C4-2B (cell line): ENCODE results near the gene TTC4.

ENCODE experiments used
- H3K27ac ChIP-seq: fragments of 450-650 bp; 2 replicates; pipeline ENCODE4 v1.5.1; 2017
- ZFX ChIP-seq: fragments of 450-650 bp; IDR thresholded peaks from 2 replicates; pipeline ENCODE4 v1.6.1; 2017
- TF ChIP-seq, protein P1 (sequence below): fragments of 450-650 bp; conservative IDR thresholded peaks from 2 replicates; pipeline ENCODE4 v1.5.1; 2017; ENCODE audit warnings: mild to moderate bottlenecking

The TTC4 gene

GRCh38 chr1:54745274-54745673 lies 29.6 kb downstream of the TTC4 start:
- TF ChIP-seq ZFX: no peak
- TF ChIP-seq, protein P1, sequence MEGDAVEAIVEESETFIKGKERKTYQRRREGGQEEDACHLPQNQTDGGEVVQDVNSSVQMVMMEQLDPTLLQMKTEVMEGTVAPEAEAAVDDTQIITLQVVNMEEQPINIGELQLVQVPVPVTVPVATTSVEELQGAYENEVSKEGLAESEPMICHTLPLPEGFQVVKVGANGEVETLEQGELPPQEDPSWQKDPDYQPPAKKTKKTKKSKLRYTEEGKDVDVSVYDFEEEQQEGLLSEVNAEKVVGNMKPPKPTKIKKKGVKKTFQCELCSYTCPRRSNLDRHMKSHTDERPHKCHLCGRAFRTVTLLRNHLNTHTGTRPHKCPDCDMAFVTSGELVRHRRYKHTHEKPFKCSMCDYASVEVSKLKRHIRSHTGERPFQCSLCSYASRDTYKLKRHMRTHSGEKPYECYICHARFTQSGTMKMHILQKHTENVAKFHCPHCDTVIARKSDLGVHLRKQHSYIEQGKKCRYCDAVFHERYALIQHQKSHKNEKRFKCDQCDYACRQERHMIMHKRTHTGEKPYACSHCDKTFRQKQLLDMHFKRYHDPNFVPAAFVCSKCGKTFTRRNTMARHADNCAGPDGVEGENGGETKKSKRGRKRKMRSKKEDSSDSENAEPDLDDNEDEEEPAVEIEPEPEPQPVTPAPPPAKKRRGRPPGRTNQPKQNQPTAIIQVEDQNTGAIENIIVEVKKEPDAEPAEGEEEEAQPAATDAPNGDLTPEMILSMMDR: no peak
- H3K27ac ChIP-seq: no peak overlapping the region

GRCh38 chr1:54745864-54746263 lies 30.2 kb downstream of the TTC4 start:
- TF ChIP-seq, protein P1: no peak
- no peak for TF ChIP-seq ZFX
- no peak overlapping the region for H3K27ac ChIP-seq

DNA sequence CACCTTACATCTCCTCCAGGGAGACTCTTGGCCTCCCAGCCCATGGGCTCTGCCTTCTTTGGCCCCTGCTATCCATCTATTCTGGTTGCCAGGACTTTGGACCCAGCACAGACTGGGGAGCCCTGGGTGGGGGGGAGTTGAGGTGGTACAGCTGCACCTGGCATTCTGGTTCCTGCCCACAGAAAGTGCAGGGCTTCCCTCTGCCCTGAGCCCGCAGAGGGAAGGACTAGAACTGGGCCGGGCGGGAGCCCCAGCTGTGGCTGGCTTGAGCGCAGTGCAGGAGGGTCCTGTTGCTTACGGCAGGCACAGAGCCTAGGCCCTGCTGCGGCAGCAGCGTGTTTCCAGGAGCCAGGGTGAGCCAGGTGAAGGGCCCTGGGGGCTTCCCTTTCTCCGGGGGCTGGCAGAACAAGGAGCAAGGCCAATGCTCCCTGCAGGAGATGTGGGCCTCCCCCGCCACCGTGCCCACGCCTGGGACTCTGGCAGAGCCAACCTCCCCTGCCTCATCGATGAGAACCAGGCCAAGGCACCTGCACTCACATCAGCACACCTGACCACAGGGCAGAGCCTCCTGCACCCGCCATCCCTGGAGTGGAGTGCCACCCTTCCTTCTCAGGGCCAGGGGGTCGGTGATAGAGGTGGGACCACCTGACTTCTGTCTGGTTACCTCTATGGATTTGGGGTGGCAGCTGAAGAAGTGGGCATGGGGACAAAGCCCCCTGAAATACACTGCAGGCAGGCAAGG lies 32.6 kb downstream of the TTC4 start:
- no peak for TF ChIP-seq ZFX
- TF ChIP-seq, protein P1: no peak
- H3K27ac ChIP-seq: no peak overlapping the region

DNA sequence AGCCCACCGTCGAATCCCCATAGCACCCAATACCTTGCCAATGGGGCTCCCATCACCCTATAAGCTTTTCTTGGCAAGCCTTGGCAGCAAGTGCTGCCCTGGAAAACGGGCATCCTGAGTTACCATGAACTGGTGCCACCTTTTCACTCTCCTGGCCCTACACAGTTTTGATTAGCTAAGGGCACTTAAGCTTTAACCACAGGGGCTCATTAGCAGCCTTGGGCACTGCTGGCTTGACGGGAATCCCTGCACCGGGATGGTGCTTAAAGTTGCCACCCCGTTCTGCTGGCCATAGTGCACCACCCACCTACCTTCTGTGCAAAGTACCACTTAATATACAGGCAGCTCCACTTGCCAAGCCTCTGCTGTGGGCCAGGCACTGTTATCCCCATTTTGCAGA lies 34.9 kb downstream of the TTC4 start:
- H3K27ac ChIP-seq: no peak overlapping the region

GRCh38 chr1:54751426-54751825 lies 35.8 kb downstream of the TTC4 start:
- TF ChIP-seq, protein P1: no peak
- no peak for TF ChIP-seq ZFX
- H3K27ac ChIP-seq: no peak overlapping the region

More for the DNA sequence above, 34.9 kb downstream of the TTC4 start:
- TF ChIP-seq, protein P1: no peak
- no peak for TF ChIP-seq ZFX

GRCh38 chr1:54754045-54754444 lies 38.4 kb downstream of the TTC4 start:
- TF ChIP-seq, protein P1: no peak
- no peak for TF ChIP-seq ZFX
- H3K27ac ChIP-seq: no peak overlapping the region

GRCh38 chr1:54754486-54755285 lies 39.0 kb downstream of the TTC4 start:
- H3K27ac ChIP-seq: no peak overlapping the region
- TF ChIP-seq, protein P1: no peak
- no peak for TF ChIP-seq ZFX
